ENCODE results near the gene SORCS2.

SORCS2 gene

GRCh38 chr4:7750972-7751371, 558.6 kb downstream of the SORCS2 start:
- no peak for DNase-seq (ENCODE audit: low read depth, low spot score)
- H3K27ac ChIP-seq, result no peak overlapping the region
- H3K9me3 ChIP-seq (ENCODE audit: low read depth, low read length), result no peaks in the 10 kb centered on the region
- TF ChIP-seq EZH2 (IDR thresholded peaks at IDR 0.05), result no peak
- TF ChIP-seq POLR2AphosphoS5 (IDR thresholded peaks at IDR 0.05; ENCODE audit: borderline replicate concordance, low read depth, low read length), result no peak
- no peak for TF ChIP-seq FOXP2 (optimal IDR thresholded peaks at IDR 0.05; ENCODE audit: control extremely low read depth, extremely low read length, insufficient read depth)
- H3K4me3 ChIP-seq, result no peak overlapping the region
- no peaks in the 10 kb centered on the region for H3K36me3 ChIP-seq (ENCODE audit: insufficient read depth, low read length)
- H3K9ac ChIP-seq (ENCODE audit: insufficient read length), result no peak overlapping the region

GRCh38 chr4:7752649-7753048, 560.3 kb downstream of the SORCS2 start:
- TF ChIP-seq FOXP2 (optimal IDR thresholded peaks at IDR 0.05; ENCODE audit: control extremely low read depth, extremely low read length, insufficient read depth), result no peak
- no peak for TF ChIP-seq POLR2AphosphoS5 (IDR thresholded peaks at IDR 0.05; ENCODE audit: borderline replicate concordance, low read depth, low read length)
- TF ChIP-seq EZH2 (IDR thresholded peaks at IDR 0.05), result no peak
- Histone ChIP-seq H3K4me3 (no peak overlapping the region), H3K36me3 (ENCODE audit: insufficient read depth, low read length) (no peaks in the 10 kb centered on the region), H3K9me3 (ENCODE audit: low read depth, low read length) (no peaks in the 10 kb centered on the region), H3K9ac (ENCODE audit: insufficient read length) (no peak overlapping the region), H3K27ac (no peak overlapping the region)
- DNase-seq (ENCODE audit: low read depth, low spot score), result no peak

GRCh38 chr4:7753271-7753670, 560.9 kb downstream of the SORCS2 start:
- no peak for TF ChIP-seq FOXP2 (optimal IDR thresholded peaks at IDR 0.05; ENCODE audit: control extremely low read depth, extremely low read length, insufficient read depth)
- TF ChIP-seq EZH2 (IDR thresholded peaks at IDR 0.05), result no peak
- TF ChIP-seq POLR2AphosphoS5 (IDR thresholded peaks at IDR 0.05; ENCODE audit: borderline replicate concordance, low read depth, low read length), result no peak
- no peak for DNase-seq (ENCODE audit: low read depth, low spot score)
- Histone ChIP-seq H3K9ac (ENCODE audit: insufficient read length) (no peak overlapping the region), H3K4me3 (no peak overlapping the region), H3K36me3 (ENCODE audit: insufficient read depth, low read length) (no peaks in the 10 kb centered on the region), H3K27ac (no peak overlapping the region), H3K9me3 (ENCODE audit: low read depth, low read length) (no peaks in the 10 kb centered on the region)

GRCh38 chr4:7753931-7754465, 561.7 kb downstream of the SORCS2 start:
- no peak overlapping the region for H3K4me3 ChIP-seq
- TF ChIP-seq POLR2AphosphoS5 (IDR thresholded peaks at IDR 0.05; ENCODE audit: borderline replicate concordance, low read depth, low read length) (no peak), EZH2 (IDR thresholded peaks at IDR 0.05) (no peak), FOXP2 (optimal IDR thresholded peaks at IDR 0.05; ENCODE audit: control extremely low read depth, extremely low read length, insufficient read depth) (no peak)
- H3K36me3 ChIP-seq (ENCODE audit: insufficient read depth, low read length), result no peaks in the 10 kb centered on the region
- H3K27ac ChIP-seq, result no peak overlapping the region
- H3K9ac ChIP-seq (ENCODE audit: insufficient read length), result no peak overlapping the region
- no peaks in the 10 kb centered on the region for H3K9me3 ChIP-seq (ENCODE audit: low read depth, low read length)
- DNase-seq (ENCODE audit: low read depth, low spot score), result no peak

- H3K27ac ChIP-seq, result no peak overlapping the region
These were observed 562.4 kb downstream of the SORCS2 start for GRCh38 chr4:7754565-7755262.

GRCh38 chr4:7755561-7755960, 563.2 kb downstream of the SORCS2 start:
- no peak overlapping the region for H3K27ac ChIP-seq
- no peak for DNase-seq (ENCODE audit: low read depth, low spot score)
- TF ChIP-seq EZH2 (IDR thresholded peaks at IDR 0.05) (no peak), FOXP2 (optimal IDR thresholded peaks at IDR 0.05; ENCODE audit: control extremely low read depth, extremely low read length, insufficient read depth) (no peak), POLR2AphosphoS5 (IDR thresholded peaks at IDR 0.05; ENCODE audit: borderline replicate concordance, low read depth, low read length) (no peak)
- no peaks in the 10 kb centered on the region for H3K36me3 ChIP-seq (ENCODE audit: insufficient read depth, low read length)
- H3K9ac ChIP-seq (ENCODE audit: insufficient read length), result no peak overlapping the region
- no peak overlapping the region for H3K4me3 ChIP-seq
- no peaks in the 10 kb centered on the region for H3K9me3 ChIP-seq (ENCODE audit: low read depth, low read length)

More at GRCh38 chr4:7754565-7755262, 562.4 kb downstream of the SORCS2 start:
- H3K9me3 ChIP-seq (ENCODE audit: low read depth, low read length), result no peaks in the 10 kb centered on the region
- no peaks in the 10 kb centered on the region for H3K36me3 ChIP-seq (ENCODE audit: insufficient read depth, low read length)
- DNase-seq (ENCODE audit: low read depth, low spot score), result no peak
- no peak overlapping the region for H3K9ac ChIP-seq (ENCODE audit: insufficient read length)
- no peak overlapping the region for H3K4me3 ChIP-seq
- TF ChIP-seq FOXP2 (optimal IDR thresholded peaks at IDR 0.05; ENCODE audit: control extremely low read depth, extremely low read length, insufficient read depth), result no peak

GRCh38 chr4:7756071-7756470, 563.7 kb downstream of the SORCS2 start:
- no peak overlapping the region for H3K27ac ChIP-seq
- H3K9ac ChIP-seq (ENCODE audit: insufficient read length), result no peak overlapping the region
- no peaks in the 10 kb centered on the region for H3K9me3 ChIP-seq (ENCODE audit: low read depth, low read length)
- no peak for TF ChIP-seq FOXP2 (optimal IDR thresholded peaks at IDR 0.05; ENCODE audit: control extremely low read depth, extremely low read length, insufficient read depth)
- no peak for TF ChIP-seq POLR2AphosphoS5 (IDR thresholded peaks at IDR 0.05; ENCODE audit: borderline replicate concordance, low read depth, low read length)
- no peak for TF ChIP-seq EZH2 (IDR thresholded peaks at IDR 0.05)
- H3K4me3 ChIP-seq, result no peak overlapping the region
- no peaks in the 10 kb centered on the region for H3K36me3 ChIP-seq (ENCODE audit: insufficient read depth, low read length)
- no peak for DNase-seq (ENCODE audit: low read depth, low spot score)

- no peaks in the 10 kb centered on the region for H3K9me3 ChIP-seq (ENCODE audit: low read depth, low read length)
- H3K27ac ChIP-seq, result no peak overlapping the region
- H3K36me3 ChIP-seq (ENCODE audit: insufficient read depth, low read length), result no peaks in the 10 kb centered on the region
- H3K4me3 ChIP-seq, result no peak overlapping the region
- no peak overlapping the region for H3K9ac ChIP-seq (ENCODE audit: insufficient read length)
- DNase-seq (ENCODE audit: low read depth, low spot score), result no peak
- TF ChIP-seq FOXP2 (optimal IDR thresholded peaks at IDR 0.05; ENCODE audit: control extremely low read depth, extremely low read length, insufficient read depth) (no peak), EZH2 (IDR thresholded peaks at IDR 0.05) (no peak), POLR2AphosphoS5 (IDR thresholded peaks at IDR 0.05; ENCODE audit: borderline replicate concordance, low read depth, low read length) (no peak)
These were observed 564.4 kb downstream of the SORCS2 start for GRCh38 chr4:7756561-7757355.

All from SK-N-MC (cell line).